ENCODE measurements around the gene CFAP141. TPM values are rescaled to one million over a fixed set of nuclear protein-coding genes. Genes with fewer than 3 reads are reported as not detected.

CFAP141 gene
- total RNA-seq: not detected

GRCh38 chr1:154206196-154206595 lies at the start of gene CFAP141:
CFAP141 (minus strand) TSS chr1:154206333; CDS start chr1:154206307, 26 bp downstream.
- intact Hi-C loops (cut with DNase I; ENCODE audit: low total_unique reads): no loop called here
- Histone ChIP-seq H3K4me1 (no peaks in the 10 kb centered on the region), H3K4me3 (no peak within 1 kb of the TSS), H3K36me3 (peaks cover 0 to 49% (median 24%) of the 10 kb centered on the region in 4 donors), H3K27ac (no peak within 1 kb of the TSS), H3K9me3 (no peaks in the 10 kb centered on the region), H3K27me3 (no peaks in the 10 kb centered on the region)
- no peak for TF ChIP-seq POLR2AphosphoS5 (IDR thresholded peaks at IDR 0.05)
- TF ChIP-seq CTCF (IDR thresholded peaks at IDR 0.05): no peak
- no peak for TF ChIP-seq EP300 (IDR thresholded peaks at IDR 0.05; ENCODE audit: low read depth)
- TF ChIP-seq POLR2A (IDR thresholded peaks at IDR 0.05): no peak
- 85% methylated on average over 1 of the region's 1 CpG; no CpG with 5 or more reads in 1 of the 2 donors for WGBS, 2 donors (ENCODE audit: low coverage in 1 of 2)
- no peak for DNase-seq
- in situ Hi-C loops (cut with MboI; ENCODE audit: low pct_ligation_motif_present in 1 of 4, low pct_unique_long_range_greater_than_20kb in 1 of 4, low sequenced_read_pairs in 3 of 4): no loop called here

GRCh38 chr1:154253671-154254070 lies 47.5 kb upstream of the CFAP141 start:
- no peak overlapping the region for H3K27ac ChIP-seq
- H3K9me3 ChIP-seq: no peaks in the 10 kb centered on the region
- WGBS, 2 donors (ENCODE audit: low coverage in 1 of 2): 92 to 93% methylated on average over 7 of the region's 7 CpGs
- no peak for DNase-seq
- H3K27me3 ChIP-seq: no peaks in the 10 kb centered on the region
- no peak overlapping the region for H3K4me3 ChIP-seq
- no peaks in the 10 kb centered on the region for H3K4me1 ChIP-seq
- TF ChIP-seq EP300 (IDR thresholded peaks at IDR 0.05; ENCODE audit: low read depth): no peak
- TF ChIP-seq CTCF (IDR thresholded peaks at IDR 0.05): no peak
- TF ChIP-seq POLR2A (IDR thresholded peaks at IDR 0.05): no peak
- no peak for TF ChIP-seq POLR2AphosphoS5 (IDR thresholded peaks at IDR 0.05)
- intact Hi-C loops (cut with DNase I; ENCODE audit: low total_unique reads) (no loop called here), in situ Hi-C loops (cut with MboI; ENCODE audit: low pct_ligation_motif_present in 1 of 4, low pct_unique_long_range_greater_than_20kb in 1 of 4, low sequenced_read_pairs in 3 of 4) (no loop called here)
- H3K36me3 ChIP-seq: peaks cover 0 to 99% (median 49%) of the 10 kb centered on the region in 4 donors

- Histone ChIP-seq H3K27me3 (no peaks in the 10 kb centered on the region), H3K9me3 (no peaks in the 10 kb centered on the region), H3K27ac (no peak overlapping the region), H3K4me3 (no peak overlapping the region), H3K36me3 (peaks cover 0 to 90% (median 40%) of the 10 kb centered on the region in 4 donors), H3K4me1 (no peaks in the 10 kb centered on the region)
- 97% methylated on average over 3 of the region's 3 CpGs; no CpG with 5 or more reads in 1 of the 2 donors for WGBS, 2 donors (ENCODE audit: low coverage in 1 of 2)
- intact Hi-C loops (cut with DNase I; ENCODE audit: low total_unique reads): no loop called here
- DNase-seq: no peak
- in situ Hi-C loops (cut with MboI; ENCODE audit: low pct_ligation_motif_present in 1 of 4, low pct_unique_long_range_greater_than_20kb in 1 of 4, low sequenced_read_pairs in 3 of 4): no loop called here
- no peak for TF ChIP-seq EP300 (IDR thresholded peaks at IDR 0.05; ENCODE audit: low read depth)
- TF ChIP-seq POLR2AphosphoS5 (IDR thresholded peaks at IDR 0.05): no peak
- no peak for TF ChIP-seq CTCF (IDR thresholded peaks at IDR 0.05)
- no peak for TF ChIP-seq POLR2A (IDR thresholded peaks at IDR 0.05)
These were observed 35.7 kb upstream of the CFAP141 start for GRCh38 chr1:154241703-154242351.

- TF ChIP-seq POLR2AphosphoS5 (IDR thresholded peaks at IDR 0.05) (no peak), POLR2A (IDR thresholded peaks at IDR 0.05) (no peak), EP300 (IDR thresholded peaks at IDR 0.05; ENCODE audit: low read depth) (no peak), CTCF (IDR thresholded peaks at IDR 0.05) (no peak)
- Histone ChIP-seq H3K36me3 (peaks cover 0 to 90% (median 40%) of the 10 kb centered on the region in 4 donors), H3K4me1 (no peaks in the 10 kb centered on the region), H3K4me3 (no peak overlapping the region), H3K27me3 (no peaks in the 10 kb centered on the region), H3K9me3 (no peaks in the 10 kb centered on the region), H3K27ac (no peak overlapping the region)
- in situ Hi-C loops (cut with MboI; ENCODE audit: low pct_ligation_motif_present in 1 of 4, low pct_unique_long_range_greater_than_20kb in 1 of 4, low sequenced_read_pairs in 3 of 4): no loop called here
- intact Hi-C loops (cut with DNase I; ENCODE audit: low total_unique reads): no loop called here
- no peak for DNase-seq
- WGBS, 2 donors (ENCODE audit: low coverage in 1 of 2): 84 to 91% methylated on average over 2 to 3 of the region's 3 CpGs
These were observed 34.2 kb upstream of the CFAP141 start for GRCh38 chr1:154240294-154240833.
